Sigmoid colon (tissue), 3 donors: ENCODE results near the gene IL2RA.

Experiments
- POLR2A ChIP-seq, 2 donors: fragments of 450-650 bp; IDR thresholded peaks; one replicate each; pipeline ENCODE4 v1.6.1; 2016; ENCODE audit warnings: antibody characterized with exemption in 2 of 2, mild to moderate bottlenecking in 2 of 2, moderate library complexity in 2 of 2
- TF ChIP-seq, protein P1 (sequence below), 4 experiments: fragments of 450-650 bp in 3 of 4; fragments of 200-600 bp in 1 of 4; IDR thresholded peaks; one replicate each; pipeline ENCODE4 v1.5.1; 2016 to 2019; ENCODE audit warnings: antibody characterized with exemption in 4 of 4, mild to moderate bottlenecking in 3 of 4, moderate library complexity in 2 of 4

- TF ChIP-seq, protein P1, sequence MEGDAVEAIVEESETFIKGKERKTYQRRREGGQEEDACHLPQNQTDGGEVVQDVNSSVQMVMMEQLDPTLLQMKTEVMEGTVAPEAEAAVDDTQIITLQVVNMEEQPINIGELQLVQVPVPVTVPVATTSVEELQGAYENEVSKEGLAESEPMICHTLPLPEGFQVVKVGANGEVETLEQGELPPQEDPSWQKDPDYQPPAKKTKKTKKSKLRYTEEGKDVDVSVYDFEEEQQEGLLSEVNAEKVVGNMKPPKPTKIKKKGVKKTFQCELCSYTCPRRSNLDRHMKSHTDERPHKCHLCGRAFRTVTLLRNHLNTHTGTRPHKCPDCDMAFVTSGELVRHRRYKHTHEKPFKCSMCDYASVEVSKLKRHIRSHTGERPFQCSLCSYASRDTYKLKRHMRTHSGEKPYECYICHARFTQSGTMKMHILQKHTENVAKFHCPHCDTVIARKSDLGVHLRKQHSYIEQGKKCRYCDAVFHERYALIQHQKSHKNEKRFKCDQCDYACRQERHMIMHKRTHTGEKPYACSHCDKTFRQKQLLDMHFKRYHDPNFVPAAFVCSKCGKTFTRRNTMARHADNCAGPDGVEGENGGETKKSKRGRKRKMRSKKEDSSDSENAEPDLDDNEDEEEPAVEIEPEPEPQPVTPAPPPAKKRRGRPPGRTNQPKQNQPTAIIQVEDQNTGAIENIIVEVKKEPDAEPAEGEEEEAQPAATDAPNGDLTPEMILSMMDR (IDR thresholded peaks at IDR 0.05): no peak
- no peak for TF ChIP-seq POLR2A (IDR thresholded peaks at IDR 0.05)
Observed at GRCh38 chr10:6040205-6040604, 22.0 kb downstream of the IL2RA start.
